CD4-positive, alpha-beta T cell (primary cell): ENCODE results near the gene CCL3. TPM values are rescaled to one million over a fixed set of nuclear protein-coding genes. Genes with fewer than 3 reads are reported as not detected.
"Not testable (repeated sequence)": the region's sequence is repeated elsewhere in the genome, so short reads cannot be mapped to it uniquely, and the experiment has no call there.

Source experiments
- ATAC-seq: fragments of 200-7000 bp; cut with Tn5 transposase; one replicate; pipeline ENCODE4 v1.10.0; 2022; ENCODE audit warnings: mild to moderate bottlenecking; ENCODE audit not compliant: poor library complexity
- CTCF ChIA-PET: fragments of 350-600 bp; sonication (Branson Sonifier 250); formaldehyde crosslinking; loops from one replicate; lab custom pipeline; 2021; ENCODE audit warnings: antibody characterized with exemption, inconsistent platforms; lab: Charles Lee
- POLR2A ChIA-PET: fragments of 350-600 bp; sonication (Branson Sonifier 250); formaldehyde crosslinking; loops from one replicate; lab custom pipeline; 2021; ENCODE audit warnings: antibody characterized with exemption, inconsistent platforms; lab: Charles Lee
- DNase-seq, 14 experiments: peaks; one replicate each; pipeline ENCODE4 v3.0.0-alpha.2; 2013 to 2020; ENCODE audit warnings: mixed read lengths in 2 of 14
- H3K27ac ChIP-seq, 2 donors: one replicate each; pipeline versions ENCODE4 v1.5.1 to v1.7.0; 2013; ENCODE audit warnings: low read length in 2 of 2, low read depth in 1 of 2, mild to moderate bottlenecking in 1 of 2
- H3K27me3 ChIP-seq, 2 experiments: 1 replicate in 1 of 2; 2 replicates in 1 of 2; pipeline versions ENCODE4 v1.6.1 to v1.7.0; 2013; ENCODE audit warnings: low read length in 2 of 2, control low read depth in 1 of 2, mild to moderate bottlenecking in 1 of 2, moderate library complexity in 1 of 2; ENCODE audit not compliant: insufficient read depth in 2 of 2, control insufficient read depth in 1 of 2
- H3K36me3 ChIP-seq: one replicate; pipeline ENCODE4 v1.6.1; 2013; ENCODE audit warnings: low read length, control low read depth; ENCODE audit not compliant: insufficient read depth
- H3K4me1 ChIP-seq: one replicate; pipeline ENCODE4 v1.6.1; 2013; ENCODE audit warnings: low read length, control low read depth; ENCODE audit not compliant: insufficient read depth
- H3K4me3 ChIP-seq: one replicate; pipeline ENCODE4 v1.5.1; 2013; ENCODE audit warnings: mild to moderate bottlenecking, low read length, moderate library complexity
- H3K9me3 ChIP-seq, 2 experiments: 1 replicate in 1 of 2; 2 replicates in 1 of 2; pipeline versions ENCODE4 v1.6.1 to v1.7.0; 2013; ENCODE audit warnings: low read length in 2 of 2, mild to moderate bottlenecking in 2 of 2, control low read depth in 1 of 2, moderate library complexity in 1 of 2; ENCODE audit not compliant: control insufficient read depth in 1 of 2, insufficient read depth in 1 of 2
- H3K27ac Mint-ChIP-seq: one replicate; pipeline ENCODE4 v1.8.0; 2020; ENCODE audit warnings: mixed read lengths
- H3K27me3 Mint-ChIP-seq: one replicate; pipeline ENCODE4 v1.8.0; 2021; ENCODE audit warnings: mixed read lengths
- H3K36me3 Mint-ChIP-seq: one replicate; pipeline ENCODE4 v1.8.0; 2021; ENCODE audit warnings: low read depth, mixed read lengths
- H3K4me1 Mint-ChIP-seq: one replicate; pipeline ENCODE4 v1.8.0; 2021; ENCODE audit warnings: low read depth, mixed read lengths
- H3K4me3 Mint-ChIP-seq: one replicate; pipeline ENCODE4 v1.8.0; 2020; ENCODE audit warnings: mild to moderate bottlenecking, mixed read lengths
- H3K9me3 Mint-ChIP-seq: one replicate; pipeline ENCODE4 v1.8.0; 2020; ENCODE audit warnings: mixed read lengths
- intact Hi-C, 2 experiments: fragments of 100-400 bp; cut with DNase I in 1 of 2; cut with micrococcal nuclease in 1 of 2; formaldehyde crosslinking; loops; one replicate each; pipeline versions ENCODE4 v1.15.1 to v1.9.0; 2023 to 2025; cut with DNase I, micrococcal nuclease
- total RNA-seq, 174 experiments: library from RNA in 2 of 174; stranded (reverse) in 2 of 174; gene quantifications; one replicate each; pipeline ENCODE4 v1.2.3 and lab custom pipeline; 2021 to 2026
- TF ChIP-seq, protein P1 (sequence below): fragments of 200-600 bp; IDR thresholded peaks from one replicate; pipeline ENCODE4 v1.8.0; 2022; ENCODE audit warnings: antibody characterized with exemption, mild to moderate bottlenecking

Gene CCL3
- total RNA-seq, 2 experiments from 2014 or later, result 0.78 to 1.0 TPM

DNA sequence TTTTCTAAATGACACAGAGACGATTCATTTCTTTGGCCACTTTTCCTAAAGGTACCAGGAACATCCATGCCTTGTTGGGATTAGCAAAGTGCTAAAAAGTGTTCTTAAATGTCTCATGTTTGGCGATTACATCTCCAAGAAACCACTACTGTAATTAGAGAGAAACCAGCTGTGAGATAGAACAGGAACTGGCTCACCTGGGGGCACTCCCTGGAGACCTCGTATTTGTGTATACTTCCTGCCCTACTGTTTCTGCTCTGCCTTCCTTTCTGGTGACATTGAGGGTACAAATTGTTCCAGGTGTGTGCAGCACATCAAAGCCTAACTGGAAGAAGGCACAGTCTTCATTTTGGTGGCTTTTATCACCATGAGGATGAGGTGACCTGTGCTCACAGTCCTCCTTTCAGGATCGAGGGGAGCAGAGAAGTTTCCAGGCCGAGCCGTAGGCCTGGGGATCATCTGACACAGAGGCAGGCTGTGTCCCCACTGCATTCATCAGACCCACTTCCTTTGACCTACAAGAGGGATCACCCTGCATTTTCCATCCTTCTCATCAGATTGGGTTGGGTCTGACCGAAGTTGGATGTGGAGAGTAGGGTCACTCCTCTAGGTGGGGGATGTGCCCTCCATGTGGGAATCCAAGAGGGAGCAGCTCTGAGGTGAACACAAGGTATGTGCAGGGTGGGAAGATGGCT lies 37.4 kb upstream of the CCL3 start:
- Mint-ChIP-seq H3K27ac (no peak overlapping the region), H3K4me1 (no peaks in the 10 kb centered on the region), H3K27me3 (no peaks in the 10 kb centered on the region), H3K4me3 (no peak overlapping the region), H3K9me3 (peaks cover 2% of the 10 kb centered on the region), H3K36me3 (no peaks in the 10 kb centered on the region)
- intact Hi-C loops, result no loop called here
- peaks cover 0 to 4% of the 10 kb centered on the region in 2 experiments for H3K27me3 ChIP-seq
- no peak overlapping the region for H3K4me3 ChIP-seq
- ATAC-seq (no peak), DNase-seq (peak in 1 of 14 experiments; percentile 44)
- no peak overlapping the region for H3K27ac ChIP-seq
- CTCF ChIA-PET, result no interaction called here
- peaks cover 13 to 20% of the 10 kb centered on the region in 2 experiments for H3K9me3 ChIP-seq
- TF ChIP-seq, protein P1, sequence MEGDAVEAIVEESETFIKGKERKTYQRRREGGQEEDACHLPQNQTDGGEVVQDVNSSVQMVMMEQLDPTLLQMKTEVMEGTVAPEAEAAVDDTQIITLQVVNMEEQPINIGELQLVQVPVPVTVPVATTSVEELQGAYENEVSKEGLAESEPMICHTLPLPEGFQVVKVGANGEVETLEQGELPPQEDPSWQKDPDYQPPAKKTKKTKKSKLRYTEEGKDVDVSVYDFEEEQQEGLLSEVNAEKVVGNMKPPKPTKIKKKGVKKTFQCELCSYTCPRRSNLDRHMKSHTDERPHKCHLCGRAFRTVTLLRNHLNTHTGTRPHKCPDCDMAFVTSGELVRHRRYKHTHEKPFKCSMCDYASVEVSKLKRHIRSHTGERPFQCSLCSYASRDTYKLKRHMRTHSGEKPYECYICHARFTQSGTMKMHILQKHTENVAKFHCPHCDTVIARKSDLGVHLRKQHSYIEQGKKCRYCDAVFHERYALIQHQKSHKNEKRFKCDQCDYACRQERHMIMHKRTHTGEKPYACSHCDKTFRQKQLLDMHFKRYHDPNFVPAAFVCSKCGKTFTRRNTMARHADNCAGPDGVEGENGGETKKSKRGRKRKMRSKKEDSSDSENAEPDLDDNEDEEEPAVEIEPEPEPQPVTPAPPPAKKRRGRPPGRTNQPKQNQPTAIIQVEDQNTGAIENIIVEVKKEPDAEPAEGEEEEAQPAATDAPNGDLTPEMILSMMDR, result no peak
- POLR2A ChIA-PET, result no interaction called here
- no peaks in the 10 kb centered on the region for H3K36me3 ChIP-seq
- peaks cover 5% of the 10 kb centered on the region for H3K4me1 ChIP-seq

DNA sequence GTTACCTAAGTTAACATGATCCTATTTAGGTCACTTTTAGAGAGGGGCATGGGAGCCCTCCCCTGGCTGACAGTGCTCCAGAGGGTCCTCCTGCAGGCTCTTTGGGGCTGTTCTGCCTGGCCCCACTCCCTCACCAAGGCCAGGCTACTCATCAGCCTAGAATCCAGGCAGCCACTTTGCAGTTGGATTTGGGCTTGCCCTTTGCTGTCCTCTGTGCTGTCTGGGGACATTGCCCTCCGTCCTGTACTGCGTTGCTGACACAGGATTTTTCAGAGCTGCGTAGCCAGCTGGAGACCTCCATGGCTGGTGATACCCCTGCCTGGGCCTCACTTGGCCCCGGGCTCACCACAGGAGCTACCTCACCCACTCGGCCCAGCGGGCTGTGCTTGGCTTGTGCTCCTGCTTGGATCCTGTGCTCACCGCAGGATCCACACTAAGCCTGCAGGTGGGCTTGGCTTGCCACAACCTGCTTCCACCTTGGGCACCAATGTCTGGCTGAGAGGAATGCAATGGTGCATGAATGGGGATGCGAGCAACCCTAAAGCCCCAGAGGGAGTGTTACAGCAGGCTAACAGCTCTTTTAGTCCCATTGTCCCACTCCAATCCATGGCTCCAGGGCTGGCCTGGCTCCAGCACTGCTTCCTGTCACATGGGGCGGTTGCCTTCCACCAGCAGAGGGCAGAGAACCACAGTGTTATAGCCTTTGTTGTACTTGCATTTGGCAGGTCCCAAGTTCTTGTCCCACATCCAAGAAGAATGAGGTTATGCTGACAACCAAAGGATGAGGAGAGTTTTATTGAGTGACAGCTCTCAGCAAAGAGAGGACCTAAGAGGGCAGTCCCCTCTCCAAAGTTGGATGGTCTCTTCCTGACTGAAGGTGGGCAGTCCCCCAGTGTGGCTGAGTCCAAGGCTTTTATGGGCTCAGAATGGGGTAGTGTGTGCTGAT lies 35.2 kb upstream of the CCL3 start:
- ChIA-PET POLR2A (no interaction called here), CTCF (no interaction called here)
- Mint-ChIP-seq H3K27ac (no peak overlapping the region), H3K36me3 (no peaks in the 10 kb centered on the region), H3K4me3 (no peak overlapping the region), H3K9me3 (peaks cover 2% of the 10 kb centered on the region), H3K27me3 (peaks cover 5% of the 10 kb centered on the region), H3K4me1 (no peaks in the 10 kb centered on the region)
- TF ChIP-seq, protein P1, result no peak
- Histone ChIP-seq H3K27ac (no peak overlapping the region), H3K4me3 (no peak overlapping the region), H3K9me3 (peaks cover 13 to 20% of the 10 kb centered on the region in 2 experiments), H3K4me1 (peaks cover 5% of the 10 kb centered on the region), H3K27me3 (peaks cover 0 to 2% of the 10 kb centered on the region in 2 experiments), H3K36me3 (no peaks in the 10 kb centered on the region)
- ATAC-seq (no peak), DNase-seq (no peak)
- intact Hi-C loops, result no loop called here

DNA sequence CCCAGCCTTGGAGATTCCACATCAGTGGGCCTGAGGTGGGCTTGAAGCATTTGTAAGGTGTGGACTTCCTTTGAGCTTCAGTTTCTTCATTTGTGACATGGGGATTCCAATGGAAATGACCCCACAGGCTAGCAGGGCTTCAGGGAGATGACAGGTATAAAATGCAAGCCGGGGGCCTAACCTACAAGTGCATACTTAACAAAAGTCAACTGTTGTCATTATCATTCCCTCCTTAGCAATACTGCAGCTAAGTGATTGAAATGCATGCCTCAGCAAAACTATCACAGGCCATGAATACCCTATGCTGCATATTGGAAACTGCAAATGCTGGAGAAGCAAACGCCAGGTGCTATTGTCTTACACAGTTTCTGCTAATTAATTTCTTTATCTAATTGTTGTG lies 33.5 kb upstream of the CCL3 start:
- no peak overlapping the region for H3K4me3 ChIP-seq
- H3K36me3 ChIP-seq, result no peaks in the 10 kb centered on the region
- peaks cover 0 to 2% of the 10 kb centered on the region in 2 experiments for H3K27me3 ChIP-seq
- CTCF ChIA-PET, result no interaction called here
- Mint-ChIP-seq H3K27ac (no peak overlapping the region), H3K27me3 (peaks cover 5% of the 10 kb centered on the region), H3K36me3 (no peaks in the 10 kb centered on the region), H3K4me3 (no peak overlapping the region), H3K4me1 (no peaks in the 10 kb centered on the region), H3K9me3 (peaks cover 2% of the 10 kb centered on the region)
- H3K4me1 ChIP-seq, result peaks cover 5% of the 10 kb centered on the region
- H3K27ac ChIP-seq, result no peak overlapping the region
- ATAC-seq (no peak), DNase-seq (no peak)
- intact Hi-C loops, result no loop called here
- POLR2A ChIA-PET, result no interaction called here
- TF ChIP-seq, protein P1, result no peak
- H3K9me3 ChIP-seq, result peaks cover 13 to 20% of the 10 kb centered on the region in 2 experiments

DNA sequence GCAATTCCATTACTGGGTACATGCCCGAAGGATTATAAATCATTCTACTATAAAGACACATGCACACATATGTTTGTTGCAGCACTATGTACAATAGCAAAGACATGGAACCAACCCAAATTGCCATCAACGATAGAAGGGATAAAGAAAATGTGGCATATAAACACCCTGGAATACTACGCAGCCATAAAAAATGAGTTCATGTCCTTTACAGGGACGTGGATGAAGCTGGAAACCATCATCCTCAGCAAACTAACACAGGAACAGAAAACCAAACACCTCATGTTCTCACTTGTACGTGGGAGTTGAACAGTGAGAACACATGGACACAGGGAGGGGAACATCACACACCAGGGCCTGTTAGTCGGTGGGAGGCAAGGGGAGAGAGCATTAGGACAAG lies 31.2 kb upstream of the CCL3 start:
- H3K27ac Mint-ChIP-seq, H3K4me3 Mint-ChIP-seq, H3K27ac ChIP-seq, DNase-seq, POLR2A ChIA-PET, intact Hi-C loops, H3K36me3 ChIP-seq, H3K4me1 Mint-ChIP-seq, H3K27me3 ChIP-seq, ATAC-seq, H3K36me3 Mint-ChIP-seq, CTCF ChIA-PET, H3K27me3 Mint-ChIP-seq, H3K4me1 ChIP-seq, H3K4me3 ChIP-seq, H3K9me3 Mint-ChIP-seq: not testable (repeated sequence)
- H3K9me3 ChIP-seq, result peaks cover 13 to 15% of the 10 kb centered on the region in 2 experiments
